ENCODE measurements around the gene PPIF. TPM values are rescaled to one million over a fixed set of nuclear protein-coding genes. Genes with fewer than 3 reads are reported as not detected.

PPIF gene
- total RNA-seq, 6 donors from 2014 or later, result 19.3 to 46.5 (median 31.2) TPM

- TF ChIP-seq EP300 (IDR thresholded peaks at IDR 0.05) (no peak), POLR2AphosphoS5 (IDR thresholded peaks at IDR 0.05) (no peak), POLR2A (IDR thresholded peaks at IDR 0.05) (no peak), CTCF (IDR thresholded peaks at IDR 0.05) (no peak)
- no peak for DNase-seq
- H3K36me3 ChIP-seq, result peaks cover 9 to 77% (median 57%) of the 10 kb centered on the region in 4 donors
These were observed 33.9 kb upstream of the PPIF start for GRCh38 chr10:79313320-79313719.

GRCh38 chr10:79313911-79314439 is 33.3 kb upstream of the PPIF start:
- TF ChIP-seq CTCF (IDR thresholded peaks at IDR 0.05) (no peak), POLR2AphosphoS5 (IDR thresholded peaks at IDR 0.05) (no peak), POLR2A (IDR thresholded peaks at IDR 0.05) (no peak), EP300 (IDR thresholded peaks at IDR 0.05) (no peak)
- no peak overlapping the region for H3K4me3 ChIP-seq
- 91 to 93% methylated on average over 9 to 11 of the region's 11 CpGs for WGBS, 2 donors
- H3K36me3 ChIP-seq, result peaks cover 6 to 70% (median 50%) of the 10 kb centered on the region in 4 donors
- H3K27ac ChIP-seq, result no peak overlapping the region
- H3K9me3 ChIP-seq, result no peaks in the 10 kb centered on the region
- ATAC-seq (ENCODE audit: low FRiP score in 2 of 2) (no peak), DNase-seq (no peak)
- H3K27me3 ChIP-seq, result no peaks in the 10 kb centered on the region
- H3K4me1 ChIP-seq, result peaks cover 10 to 24% (median 16%) of the 10 kb centered on the region in 4 donors

More at GRCh38 chr10:79313320-79313719, 33.9 kb upstream of the PPIF start:
- Histone ChIP-seq H3K4me1 (peaks cover 10 to 18% (median 16%) of the 10 kb centered on the region in 4 donors), H3K27me3 (no peaks in the 10 kb centered on the region), H3K4me3 (no peak overlapping the region), H3K27ac (no peak overlapping the region), H3K9me3 (no peaks in the 10 kb centered on the region)
- no peak for ATAC-seq (ENCODE audit: low FRiP score in 2 of 2)
- 80 to 90% methylated on average over 8 of the region's 8 CpGs for WGBS, 2 donors

- Histone ChIP-seq H3K4me3 (no peak overlapping the region), H3K9me3 (no peaks in the 10 kb centered on the region), H3K36me3 (peaks cover 0 to 60% (median 42%) of the 10 kb centered on the region in 4 donors), H3K4me1 (peaks cover 10 to 24% (median 16%) of the 10 kb centered on the region in 4 donors), H3K27me3 (no peaks in the 10 kb centered on the region), H3K27ac (no peak overlapping the region)
- 86 to 94% methylated on average over 25 of the region's 25 CpGs for WGBS, 2 donors
- TF ChIP-seq POLR2A (IDR thresholded peaks at IDR 0.05), result no peak
- TF ChIP-seq CTCF (IDR thresholded peaks at IDR 0.05), result no peak
- TF ChIP-seq POLR2AphosphoS5 (IDR thresholded peaks at IDR 0.05), result no peak
- TF ChIP-seq EP300 (IDR thresholded peaks at IDR 0.05), result no peak
- no peak for ATAC-seq (ENCODE audit: low FRiP score in 2 of 2)
- no peak for DNase-seq
These were observed 32.3 kb upstream of the PPIF start for GRCh38 chr10:79314761-79315601.

GRCh38 chr10:79315602-79315920 is 31.7 kb upstream of the PPIF start:
- no peak for ATAC-seq (ENCODE audit: low FRiP score in 2 of 2)
- DNase-seq, result no peak
- Histone ChIP-seq H3K9me3 (no peaks in the 10 kb centered on the region), H3K36me3 (peaks cover 0 to 55% (median 37%) of the 10 kb centered on the region in 4 donors), H3K4me1 (peaks cover 10 to 24% (median 16%) of the 10 kb centered on the region in 4 donors), H3K4me3 (no peak overlapping the region), H3K27ac (no peak overlapping the region), H3K27me3 (no peaks in the 10 kb centered on the region)
- 86 to 91% methylated on average over 11 of the region's 11 CpGs for WGBS, 2 donors
- TF ChIP-seq POLR2AphosphoS5 (IDR thresholded peaks at IDR 0.05) (no peak), POLR2A (IDR thresholded peaks at IDR 0.05) (no peak), EP300 (IDR thresholded peaks at IDR 0.05) (no peak), CTCF (IDR thresholded peaks at IDR 0.05) (no peak)
